NCI-H187 treated with DMSO at 0.1 percent for 48 hours (cell line): ENCODE measurements around the gene GLTPD2.
"Not testable (repeated sequence)": the region's sequence is repeated elsewhere in the genome, so short reads cannot be mapped to it uniquely, and the experiment has no call there.

Experiments
- DNase-seq: peaks from one replicate; lab custom pipeline; 2025; lab: John Stamatoyannopoulos, UW

Gene GLTPD2

GRCh38 chr17:4808378-4808767 is 19.6 kb downstream of the GLTPD2 start:
- no peak for DNase-seq

- no peak for DNase-seq
Measured at GRCh38 chr17:4810696-4811290, 22.0 kb downstream of the GLTPD2 start.

DNA sequence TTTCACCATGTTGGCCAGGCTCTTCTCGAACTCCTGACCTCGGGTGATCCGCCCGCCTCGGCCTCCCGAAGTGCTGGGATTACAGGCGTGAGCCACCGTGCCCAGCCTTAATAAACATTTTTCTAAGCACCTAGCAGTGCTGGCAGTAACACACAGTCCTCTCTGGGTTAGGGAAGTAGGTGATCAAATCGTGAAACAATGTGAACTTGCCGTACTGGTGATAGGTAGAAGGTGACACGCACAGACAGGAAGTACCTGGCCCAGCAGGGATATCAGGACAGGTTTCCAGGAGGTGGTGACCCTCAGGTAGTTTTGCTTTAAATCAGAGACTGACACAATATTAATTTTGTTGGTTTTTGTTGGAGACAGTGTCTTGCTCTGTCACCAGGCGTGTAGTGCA is 22.7 kb downstream of the GLTPD2 start:
- DNase-seq, result no peak

DNA sequence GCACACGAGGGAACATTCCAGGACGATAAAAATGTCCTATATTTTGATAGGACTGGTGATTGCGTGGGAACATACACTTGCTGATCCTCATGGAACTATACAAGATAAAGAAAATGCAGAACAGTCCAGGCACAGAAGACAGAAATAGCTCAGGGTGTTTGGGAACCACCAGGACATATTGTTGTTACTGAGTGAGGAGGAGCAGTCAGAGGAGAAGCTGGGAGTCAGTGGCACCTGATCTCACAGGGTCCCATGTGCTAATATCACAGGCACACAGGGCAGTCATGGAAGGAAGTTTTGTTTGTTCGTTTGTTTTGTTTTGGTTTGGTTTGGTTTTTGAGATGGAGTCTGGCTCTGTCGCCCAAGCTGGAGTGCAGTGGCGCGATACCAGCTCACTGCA is 23.9 kb downstream of the GLTPD2 start:
- no peak for DNase-seq

- DNase-seq, result no peak
Measured at GRCh38 chr17:4815043-4815675, 26.4 kb downstream of the GLTPD2 start.

DNA sequence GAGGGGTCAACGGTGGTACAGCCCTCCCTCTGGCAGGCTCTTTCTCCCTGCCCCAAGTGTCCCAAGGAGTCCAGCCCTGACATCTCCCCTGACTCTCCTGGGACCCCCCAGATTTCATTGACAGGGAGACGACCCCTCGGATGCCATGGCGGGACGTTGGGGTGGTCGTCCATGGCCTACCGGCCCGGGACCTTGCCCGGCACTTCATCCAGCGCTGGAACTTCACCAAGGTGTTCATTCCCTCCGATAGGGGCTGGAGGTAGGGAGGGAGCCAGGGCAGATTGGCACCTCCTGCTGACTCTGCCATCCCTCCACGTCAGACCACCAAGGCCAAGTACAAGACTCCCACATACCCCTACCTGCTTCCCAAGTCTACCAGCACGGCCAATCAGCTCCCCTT is 28.1 kb downstream of the GLTPD2 start:
- no peak for DNase-seq

GRCh38 chr17:4818276-4818675 is 29.5 kb downstream of the GLTPD2 start:
- no peak for DNase-seq

- DNase-seq, result no peak
Measured at GRCh38 chr17:4822835-4823234, 34.1 kb downstream of the GLTPD2 start.

- no peak for DNase-seq
Measured at GRCh38 chr17:4823373-4824089, 34.8 kb downstream of the GLTPD2 start.

DNA sequence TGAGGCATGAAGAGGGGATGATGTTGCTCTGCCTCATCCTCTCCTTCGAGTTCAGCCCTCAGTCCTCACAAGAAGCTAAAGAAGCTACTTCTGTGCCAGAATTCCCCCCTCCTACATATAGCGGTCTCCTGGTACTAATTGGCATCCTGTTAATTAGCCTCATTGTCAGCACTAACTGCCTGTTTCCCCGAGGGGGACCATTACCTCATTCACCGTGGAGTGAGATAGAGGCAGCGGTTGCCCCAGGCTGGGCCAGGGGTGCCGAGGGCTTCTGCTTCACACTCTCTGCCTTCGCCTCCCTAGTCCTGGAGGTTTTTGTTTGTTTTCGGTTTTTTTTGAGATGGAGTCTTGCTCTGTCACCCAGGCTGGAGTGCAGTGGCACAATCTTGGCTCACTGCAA is 38.6 kb downstream of the GLTPD2 start:
- no peak for DNase-seq

GRCh38 chr17:4832829-4833177 is 44.0 kb downstream of the GLTPD2 start:
- DNase-seq, result not testable (repeated sequence)

- peak; percentile 25 for DNase-seq
Measured at GRCh38 chr17:4833178-4833940, 44.6 kb downstream of the GLTPD2 start, which contains the start of gene MINK1. Gene MINK1 (plus strand): TSS chr17:4833340. CDS start chr17:4833584, 244 bp downstream.

GRCh38 chr17:4833941-4834680 is 45.3 kb downstream of the GLTPD2 start:
- no peak for DNase-seq

- no peak for DNase-seq
Measured at GRCh38 chr17:4834681-4835020, 45.9 kb downstream of the GLTPD2 start.

DNA sequence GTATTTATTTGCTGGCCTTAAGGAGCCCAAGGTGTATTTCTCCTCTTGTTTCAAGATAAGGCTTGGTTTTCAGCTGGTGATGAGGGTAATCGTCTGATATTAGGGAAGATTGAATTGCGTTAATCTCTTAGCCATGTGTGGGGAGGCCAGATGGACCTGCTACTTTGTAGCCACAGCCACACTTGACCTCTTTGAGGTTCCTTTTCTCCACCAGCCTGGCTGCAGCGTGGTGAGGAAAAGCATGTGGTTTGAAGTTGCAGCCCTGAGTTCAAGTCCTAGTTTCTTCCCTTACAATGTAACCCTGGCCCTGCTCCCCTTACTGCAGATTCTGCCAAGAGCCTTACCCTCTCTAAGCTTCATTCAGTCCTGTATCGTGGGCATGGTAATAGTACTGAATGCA is 47.5 kb downstream of the GLTPD2 start:
- no peak for DNase-seq

DNA sequence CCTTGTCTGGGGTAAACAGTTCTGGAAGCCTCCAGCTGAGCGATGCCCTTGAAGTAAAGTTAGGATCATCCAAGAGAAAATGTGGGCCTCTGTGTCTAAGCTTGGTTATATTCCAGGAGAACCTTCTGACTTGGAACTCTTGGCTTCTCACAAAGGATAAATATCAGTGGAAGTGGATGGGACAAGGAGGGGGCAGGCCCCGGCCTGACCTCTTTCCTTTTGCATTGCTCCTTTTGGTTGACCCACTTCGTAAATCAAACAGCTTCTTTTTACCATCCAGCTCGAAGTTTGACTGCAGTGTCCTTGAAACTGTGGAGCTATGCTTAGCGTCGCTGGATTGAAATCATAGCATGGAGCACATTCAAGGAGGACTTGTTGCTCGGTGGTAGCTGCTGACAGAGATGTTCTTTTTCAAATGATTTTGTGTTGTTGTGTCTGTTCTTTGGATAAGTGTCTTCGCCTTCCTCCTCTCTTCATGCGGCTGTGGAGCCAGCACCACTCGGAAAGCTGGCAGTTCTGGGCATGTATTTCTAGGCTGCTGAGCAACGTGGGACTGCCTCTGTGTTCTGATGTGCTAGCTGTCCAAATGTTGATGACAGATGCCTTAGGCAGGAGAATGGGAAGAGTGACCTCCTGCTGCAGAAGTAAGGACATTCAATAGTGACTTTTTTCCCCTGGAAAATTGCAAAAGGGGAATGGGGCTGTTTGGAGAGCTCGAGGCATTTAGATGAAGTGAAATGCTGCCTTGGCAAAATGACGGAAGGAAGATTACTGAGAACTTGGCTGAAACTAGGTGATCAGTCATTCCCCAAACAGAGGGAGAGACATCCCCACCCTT is 48.9 kb downstream of the GLTPD2 start:
- no peak for DNase-seq

- DNase-seq, result no peak
Measured at GRCh38 chr17:4838309-4838785, 49.6 kb downstream of the GLTPD2 start.

DNA sequence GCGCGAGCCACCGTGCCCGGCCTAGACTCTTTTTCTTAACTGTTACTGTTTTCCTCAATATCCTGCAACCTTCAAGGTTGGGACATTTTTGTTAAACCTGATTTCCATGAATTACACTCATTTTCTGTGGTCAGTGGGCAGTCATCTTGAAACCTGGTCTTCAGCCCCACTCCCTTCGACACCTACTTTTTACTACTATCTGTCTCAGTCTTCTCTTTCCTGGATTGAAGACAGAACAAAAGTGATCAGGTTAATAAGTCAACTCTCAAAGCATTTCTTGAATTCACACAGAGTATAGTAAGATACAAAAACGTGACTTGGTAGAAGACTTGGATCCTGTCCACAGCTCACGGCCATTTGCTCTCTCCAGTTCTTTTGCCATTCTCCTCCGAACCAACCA is 50.5 kb downstream of the GLTPD2 start:
- no peak for DNase-seq
